NCI-H2227 treated with DMSO at 0.1 percent for 48 hours (cell line): ENCODE measurements around the gene FCRL6.

Experiments used
- DNase-seq: peaks from one replicate; lab custom pipeline; 2025; lab: John Stamatoyannopoulos, UW

FCRL6 gene

GRCh38 chr1:159835862-159836525 lies 33.8 kb downstream of the FCRL6 start:
- DNase-seq = no peak

GRCh38 chr1:159838715-159839114 lies 36.6 kb downstream of the FCRL6 start:
- no peak for DNase-seq

DNA sequence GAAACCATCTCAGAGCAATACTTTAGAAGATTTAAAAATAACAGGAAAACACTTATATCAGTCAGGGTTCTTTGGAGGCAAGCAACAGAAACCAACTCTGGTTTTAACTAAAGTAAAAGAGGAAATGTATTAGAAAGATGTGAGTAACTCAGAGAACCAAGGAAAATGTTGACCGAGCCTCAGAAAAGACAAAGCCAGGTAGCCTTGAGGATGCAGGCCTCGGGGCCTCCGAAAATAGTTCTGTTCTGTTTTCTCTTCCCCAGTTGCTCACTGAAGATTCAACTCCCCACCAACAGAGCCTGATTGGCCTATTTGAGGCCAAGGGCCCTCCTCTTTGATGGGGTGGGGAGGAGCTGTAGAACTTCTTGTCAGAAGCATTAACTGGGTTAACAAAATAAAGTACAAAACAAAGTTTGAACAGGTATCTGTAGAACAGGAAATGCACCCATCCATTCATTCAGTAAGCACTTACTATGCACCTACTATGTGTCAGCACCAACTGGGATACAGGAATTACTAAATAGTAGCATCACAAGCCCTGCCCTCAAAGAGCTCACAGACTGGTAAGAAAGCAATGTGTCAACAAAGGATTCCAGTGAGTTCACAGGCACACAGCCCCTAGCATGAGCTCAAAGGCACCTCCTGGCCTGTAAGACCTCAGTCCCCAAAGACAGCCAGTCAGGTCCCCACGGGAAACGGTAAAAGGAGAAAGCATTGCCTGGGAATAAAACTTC lies 37.1 kb downstream of the FCRL6 start:
- no peak for DNase-seq

GRCh38 chr1:159841749-159842148 lies 39.6 kb downstream of the FCRL6 start:
- DNase-seq = no peak

DNA sequence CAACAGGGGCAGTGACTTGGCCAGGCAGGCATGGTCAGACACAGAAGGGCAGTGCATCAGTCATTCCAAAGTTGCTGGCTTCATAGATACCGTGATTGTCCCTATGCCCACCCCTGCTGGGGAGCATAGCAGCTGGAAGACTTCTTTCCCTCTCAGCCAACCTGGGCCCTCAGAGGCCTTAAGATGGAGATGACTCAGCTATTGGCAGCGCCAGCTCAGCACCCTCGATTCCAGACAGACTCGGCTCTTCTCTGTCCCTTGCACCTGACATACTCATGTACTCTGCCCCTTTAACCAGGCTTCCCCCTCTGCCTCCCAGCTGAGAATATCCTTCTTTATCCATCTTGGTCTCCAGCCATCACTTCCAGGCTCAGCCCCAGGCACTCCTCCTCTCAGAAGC lies 41.3 kb downstream of the FCRL6 start:
- DNase-seq = no peak

DNA sequence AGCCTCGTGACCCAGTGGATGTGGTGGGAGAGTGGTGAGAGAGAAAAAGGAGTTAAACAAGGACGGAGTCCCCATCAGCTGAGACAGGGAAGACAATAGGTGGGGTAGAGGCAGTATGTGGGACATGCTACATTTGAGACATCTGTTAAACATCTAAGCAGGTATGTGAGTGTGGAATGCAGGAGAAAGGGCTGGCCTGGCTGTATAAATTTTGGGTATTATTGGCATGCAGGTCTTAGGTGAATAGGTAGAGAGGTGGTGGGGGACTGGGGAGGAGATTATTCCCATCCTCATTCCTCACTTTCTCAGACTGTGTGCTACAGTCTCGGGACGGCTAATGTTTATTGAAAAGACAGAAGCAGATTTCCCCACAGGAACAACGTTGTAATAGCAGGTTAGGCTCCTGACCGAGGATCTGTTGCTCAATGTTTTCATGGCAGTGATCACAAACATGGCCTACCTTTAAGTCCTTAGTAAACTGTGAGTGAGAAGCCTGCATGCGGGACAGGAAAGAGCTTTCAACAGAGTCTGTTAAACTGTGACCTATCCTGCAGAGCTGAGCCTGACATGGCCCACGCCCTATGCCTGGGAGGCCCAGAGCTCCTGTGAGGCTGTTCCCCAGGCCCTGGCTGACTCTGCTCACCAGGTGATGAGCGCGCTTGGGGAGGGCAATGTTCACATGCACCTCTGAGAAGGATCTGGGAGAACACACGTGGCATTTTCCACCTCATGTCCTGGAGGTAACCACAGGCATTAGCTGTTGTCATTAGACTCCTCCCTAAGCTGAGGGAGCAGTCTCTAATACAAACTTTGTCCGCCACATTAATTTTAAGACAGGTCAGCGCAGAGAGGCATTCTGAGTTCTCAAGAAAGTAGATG lies 43.8 kb downstream of the FCRL6 start:
- no peak for DNase-seq

- DNase-seq = no peak
These were observed 45.1 kb downstream of the FCRL6 start for GRCh38 chr1:159847231-159847630.

DNA sequence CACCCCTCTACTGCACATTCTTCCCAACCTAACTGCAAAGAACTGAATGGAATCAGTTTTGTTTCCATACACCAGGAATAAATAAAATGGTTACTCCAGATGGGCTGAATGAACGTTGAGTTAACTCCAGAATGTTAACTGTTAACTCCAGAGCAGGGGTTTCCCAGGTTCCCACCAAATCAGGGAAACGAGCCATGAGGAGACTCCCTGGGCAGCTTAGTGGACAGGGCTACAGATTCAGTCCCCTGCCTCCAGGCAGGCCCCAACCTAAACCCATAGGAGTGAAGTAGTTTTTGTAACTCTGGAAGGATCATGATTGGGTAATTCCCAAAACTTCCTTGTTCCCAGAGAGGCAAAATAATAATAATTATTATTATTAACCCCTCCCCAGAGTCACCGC lies 46.2 kb downstream of the FCRL6 start:
- no peak for DNase-seq

GRCh38 chr1:159849626-159850366 lies 47.6 kb downstream of the FCRL6 start:
- DNase-seq = no peak

DNA sequence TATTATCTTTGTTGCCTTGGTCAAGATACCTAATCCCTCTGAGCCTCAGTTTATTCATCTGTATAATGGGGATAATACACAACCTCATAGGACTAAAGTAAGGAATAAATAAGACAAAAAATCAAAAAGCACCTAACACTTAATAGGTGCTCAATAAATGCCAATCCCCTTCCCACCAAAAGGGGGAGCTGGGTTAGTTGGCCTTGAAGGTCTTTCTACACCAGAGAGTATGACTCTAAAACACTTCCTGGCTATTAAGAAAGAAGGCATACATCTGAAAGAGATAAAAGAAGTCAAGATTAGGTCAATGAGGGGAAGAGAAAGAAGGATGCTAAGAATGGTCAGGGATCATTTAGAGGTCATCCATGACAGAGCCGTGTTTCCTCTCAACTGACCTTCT lies 49.2 kb downstream of the FCRL6 start:
- DNase-seq = no peak

GRCh38 chr1:159853417-159854115 lies 51.4 kb downstream of the FCRL6 start:
- peak; percentile 43 for DNase-seq

DNA sequence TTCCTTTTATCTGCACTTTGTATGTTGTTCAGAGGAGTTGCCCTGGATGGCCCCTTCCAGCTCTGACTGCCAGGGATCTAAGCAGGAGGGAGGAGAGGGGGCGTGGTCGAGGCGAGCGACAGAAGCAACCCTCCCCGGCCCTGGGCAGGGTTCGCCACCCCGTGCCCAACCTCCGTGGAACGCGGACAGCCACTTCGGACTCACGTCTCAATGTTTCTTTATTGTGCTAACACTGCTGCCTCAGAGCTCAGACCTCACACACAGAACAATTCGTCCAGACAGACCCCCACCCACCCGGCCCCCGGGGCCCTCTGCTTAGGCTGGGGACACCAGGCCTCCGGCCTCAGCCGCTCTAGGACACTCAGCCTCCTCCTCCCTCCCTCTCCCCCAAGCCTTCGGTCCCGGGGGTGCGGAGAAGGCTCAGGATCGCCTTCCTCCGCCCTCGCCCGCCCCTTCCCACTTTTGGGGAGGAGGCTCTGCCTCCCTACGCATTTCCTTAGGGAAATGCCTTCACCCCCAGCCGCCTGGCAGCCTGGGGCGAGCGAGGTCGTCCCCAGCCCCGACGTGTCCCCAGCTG lies 52.0 kb downstream of the FCRL6 start:
- peak; percentile 43 for DNase-seq

GRCh38 chr1:159854693-159855192 lies 52.6 kb downstream of the FCRL6 start:
- DNase-seq = peak; percentile 54

DNA sequence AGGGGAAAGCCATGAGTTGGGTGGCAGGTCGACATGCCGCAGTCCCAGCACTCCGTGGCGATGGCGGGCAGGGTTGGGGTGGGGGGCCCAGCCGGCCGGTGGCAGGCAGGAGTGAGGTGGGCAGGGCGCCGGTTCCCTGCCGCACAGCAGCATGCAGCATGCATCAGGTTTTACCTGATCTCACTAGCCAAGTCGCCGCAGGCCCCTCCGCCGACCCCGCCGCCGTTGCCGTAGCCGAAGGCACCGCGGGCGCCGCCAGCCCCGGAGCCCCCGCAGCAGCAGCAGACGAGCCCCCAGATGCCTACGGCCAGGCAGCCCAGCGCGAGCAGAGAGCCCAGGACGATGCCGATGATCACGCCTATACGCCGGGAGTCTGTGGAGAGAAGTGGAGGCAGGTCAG lies 53.5 kb downstream of the FCRL6 start:
- DNase-seq = no peak

DNA sequence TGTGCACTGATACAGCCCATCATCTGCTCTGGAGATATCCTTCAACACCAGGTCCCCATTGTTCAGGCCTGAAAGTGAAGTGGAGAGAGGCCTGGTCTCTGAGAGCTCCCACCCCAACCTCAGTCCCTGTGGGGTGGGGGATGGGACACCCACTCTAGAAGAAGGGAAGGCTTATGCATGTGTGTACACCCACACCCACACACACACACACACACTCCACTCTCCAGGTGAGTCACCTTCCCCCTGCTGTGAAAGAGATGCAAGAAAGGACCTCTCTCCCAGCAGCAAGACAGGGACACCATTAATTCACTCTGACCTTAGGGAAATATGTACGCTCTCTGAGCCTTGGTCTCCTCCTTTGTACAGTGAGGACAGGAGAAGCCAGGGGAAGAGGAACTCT lies 54.4 kb downstream of the FCRL6 start:
- DNase-seq = no peak

- no peak for DNase-seq
These were observed 55.7 kb downstream of the FCRL6 start for GRCh38 chr1:159857889-159858288.

DNA sequence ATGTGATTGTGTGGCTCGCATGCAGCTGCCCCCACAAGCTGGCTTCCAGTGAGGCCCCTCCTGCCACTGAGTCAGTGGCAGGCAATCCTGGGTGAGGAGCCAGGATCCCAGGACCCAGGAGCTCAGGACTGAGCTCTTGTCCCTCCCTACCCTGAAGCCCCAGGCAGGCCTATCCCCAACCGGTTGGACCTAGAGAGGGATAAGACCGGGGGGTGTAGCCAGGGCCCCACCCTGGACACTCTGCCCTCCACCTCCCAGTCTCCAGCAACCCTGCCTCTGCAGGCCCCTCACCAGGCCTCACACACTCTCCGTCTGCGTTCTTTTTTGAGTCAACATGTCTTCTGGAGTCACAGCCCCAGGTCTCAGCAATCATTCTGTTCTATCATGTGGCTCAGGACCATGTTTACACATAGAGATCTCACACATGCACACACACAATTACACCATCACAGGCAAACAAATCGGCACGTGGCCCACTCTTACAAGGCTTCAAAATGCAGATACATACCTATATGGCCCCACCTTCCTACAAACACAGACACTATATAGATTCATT lies 57.7 kb downstream of the FCRL6 start:
- no peak for DNase-seq

GRCh38 chr1:159860456-159860855 lies 58.3 kb downstream of the FCRL6 start:
- no peak for DNase-seq

GRCh38 chr1:159861218-159861617 lies 59.1 kb downstream of the FCRL6 start:
- DNase-seq = no peak

DNA sequence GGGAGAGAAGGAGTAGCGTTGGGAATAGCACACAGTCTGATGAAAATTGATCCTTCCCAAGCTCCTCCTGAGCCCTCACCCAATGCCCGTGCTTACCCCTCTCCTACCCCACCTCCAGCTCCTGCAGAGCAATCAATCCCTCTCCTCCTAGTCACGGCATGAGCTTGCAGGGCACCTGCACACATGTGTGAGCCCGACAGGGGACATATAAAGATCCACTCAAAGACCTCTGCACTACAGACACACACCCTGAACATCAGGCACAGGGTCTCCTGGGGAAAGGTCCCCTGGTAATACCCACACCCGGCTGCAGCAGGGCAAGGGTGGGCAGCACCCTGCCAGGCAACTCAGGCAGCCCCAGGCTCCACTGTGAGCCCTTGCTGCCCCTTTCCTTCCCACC lies 59.9 kb downstream of the FCRL6 start:
- DNase-seq = no peak

- no peak for DNase-seq
These were observed 60.4 kb downstream of the FCRL6 start, which contains the start of gene VSIG8 for GRCh38 chr1:159862557-159862956. Gene VSIG8 (minus strand): TSS chr1:159862657. CDS start chr1:159862521, 136 bp downstream.
